ENCODE results near the gene MAB21L3.

Gene MAB21L3

GRCh38 chr1:116127848-116128540 is 16.8 kb downstream of the MAB21L3 start:
- no peaks in the 10 kb centered on the region for H3K4me1 ChIP-seq (ENCODE audit: insufficient read depth, low read length)
- no peaks in the 10 kb centered on the region for H3K36me3 ChIP-seq (ENCODE audit: insufficient read depth, low read depth, low read length)
- no peak overlapping the region for H3K27ac ChIP-seq (ENCODE audit: low read length)
- no peaks in the 10 kb centered on the region for H3K27me3 ChIP-seq (ENCODE audit: insufficient read depth, low read length)
- no peak overlapping the region for H3K9ac ChIP-seq (ENCODE audit: low read depth, low read length)
- no peaks in the 10 kb centered on the region for H3K9me3 ChIP-seq (ENCODE audit: insufficient read depth, low read depth, low read length)
- H3K4me3 ChIP-seq (ENCODE audit: low read length): no peak overlapping the region

- no peaks in the 10 kb centered on the region for H3K27me3 ChIP-seq (ENCODE audit: insufficient read depth, low read length)
- H3K36me3 ChIP-seq (ENCODE audit: insufficient read depth, low read depth, low read length): no peaks in the 10 kb centered on the region
- H3K9me3 ChIP-seq (ENCODE audit: insufficient read depth, low read depth, low read length): no peaks in the 10 kb centered on the region
- H3K27ac ChIP-seq (ENCODE audit: low read length): no peak overlapping the region
- no peak overlapping the region for H3K9ac ChIP-seq (ENCODE audit: low read depth, low read length)
- H3K4me1 ChIP-seq (ENCODE audit: insufficient read depth, low read length): no peaks in the 10 kb centered on the region
- H3K4me3 ChIP-seq (ENCODE audit: low read length): no peak overlapping the region
Measured at GRCh38 chr1:116128664-116129063, 17.5 kb downstream of the MAB21L3 start.

- H3K4me1 ChIP-seq (ENCODE audit: insufficient read depth, low read length): no peaks in the 10 kb centered on the region
- no peak overlapping the region for H3K9ac ChIP-seq (ENCODE audit: low read depth, low read length)
- H3K36me3 ChIP-seq (ENCODE audit: insufficient read depth, low read depth, low read length): no peaks in the 10 kb centered on the region
Measured at GRCh38 chr1:116129537-116129936, 18.3 kb downstream of the MAB21L3 start.

GRCh38 chr1:116130356-116130755 is 19.2 kb downstream of the MAB21L3 start:
- no peaks in the 10 kb centered on the region for H3K9me3 ChIP-seq (ENCODE audit: insufficient read depth, low read depth, low read length)
- H3K4me1 ChIP-seq (ENCODE audit: insufficient read depth, low read length): no peaks in the 10 kb centered on the region
- no peak overlapping the region for H3K9ac ChIP-seq (ENCODE audit: low read depth, low read length)
- H3K4me3 ChIP-seq (ENCODE audit: low read length): no peak overlapping the region
- no peak overlapping the region for H3K27ac ChIP-seq (ENCODE audit: low read length)
- H3K36me3 ChIP-seq (ENCODE audit: insufficient read depth, low read depth, low read length): no peaks in the 10 kb centered on the region
- no peaks in the 10 kb centered on the region for H3K27me3 ChIP-seq (ENCODE audit: insufficient read depth, low read length)

More at GRCh38 chr1:116129537-116129936, 18.3 kb downstream of the MAB21L3 start:
- Histone ChIP-seq H3K9me3 (ENCODE audit: insufficient read depth, low read depth, low read length) (no peaks in the 10 kb centered on the region), H3K27ac (ENCODE audit: low read length) (no peak overlapping the region), H3K27me3 (ENCODE audit: insufficient read depth, low read length) (no peaks in the 10 kb centered on the region), H3K4me3 (ENCODE audit: low read length) (no peak overlapping the region)

GRCh38 chr1:116131170-116131569 is 20.0 kb downstream of the MAB21L3 start:
- H3K9me3 ChIP-seq (ENCODE audit: insufficient read depth, low read depth, low read length): no peaks in the 10 kb centered on the region
- H3K36me3 ChIP-seq (ENCODE audit: insufficient read depth, low read depth, low read length): no peaks in the 10 kb centered on the region
- H3K4me1 ChIP-seq (ENCODE audit: insufficient read depth, low read length): no peaks in the 10 kb centered on the region
- H3K27me3 ChIP-seq (ENCODE audit: insufficient read depth, low read length): no peaks in the 10 kb centered on the region
- no peak overlapping the region for H3K4me3 ChIP-seq (ENCODE audit: low read length)
- no peak overlapping the region for H3K27ac ChIP-seq (ENCODE audit: low read length)
- H3K9ac ChIP-seq (ENCODE audit: low read depth, low read length): no peak overlapping the region

- Histone ChIP-seq H3K9ac (ENCODE audit: low read depth, low read length) (no peak overlapping the region), H3K36me3 (ENCODE audit: insufficient read depth, low read depth, low read length) (no peaks in the 10 kb centered on the region), H3K27me3 (ENCODE audit: insufficient read depth, low read length) (no peaks in the 10 kb centered on the region), H3K4me3 (ENCODE audit: low read length) (no peak overlapping the region), H3K4me1 (ENCODE audit: insufficient read depth, low read length) (no peaks in the 10 kb centered on the region), H3K9me3 (ENCODE audit: insufficient read depth, low read depth, low read length) (no peaks in the 10 kb centered on the region), H3K27ac (ENCODE audit: low read length) (no peak overlapping the region)
Measured at GRCh38 chr1:116131866-116132605, 20.8 kb downstream of the MAB21L3 start.

- H3K4me1 ChIP-seq (ENCODE audit: insufficient read depth, low read length): no peaks in the 10 kb centered on the region
- H3K9me3 ChIP-seq (ENCODE audit: insufficient read depth, low read depth, low read length): no peaks in the 10 kb centered on the region
- H3K27me3 ChIP-seq (ENCODE audit: insufficient read depth, low read length): no peaks in the 10 kb centered on the region
- no peaks in the 10 kb centered on the region for H3K36me3 ChIP-seq (ENCODE audit: insufficient read depth, low read depth, low read length)
- no peak overlapping the region for H3K9ac ChIP-seq (ENCODE audit: low read depth, low read length)
- H3K27ac ChIP-seq (ENCODE audit: low read length): no peak overlapping the region
- H3K4me3 ChIP-seq (ENCODE audit: low read length): no peak overlapping the region
Measured at GRCh38 chr1:116133696-116134475, 22.7 kb downstream of the MAB21L3 start.

GRCh38 chr1:116134476-116134773 is 23.2 kb downstream of the MAB21L3 start:
- Histone ChIP-seq H3K27ac (ENCODE audit: low read length) (no peak overlapping the region), H3K4me3 (ENCODE audit: low read length) (no peak overlapping the region), H3K9ac (ENCODE audit: low read depth, low read length) (no peak overlapping the region), H3K9me3 (ENCODE audit: insufficient read depth, low read depth, low read length) (no peaks in the 10 kb centered on the region), H3K4me1 (ENCODE audit: insufficient read depth, low read length) (no peaks in the 10 kb centered on the region), H3K36me3 (ENCODE audit: insufficient read depth, low read depth, low read length) (no peaks in the 10 kb centered on the region), H3K27me3 (ENCODE audit: insufficient read depth, low read length) (no peaks in the 10 kb centered on the region)

- H3K36me3 ChIP-seq (ENCODE audit: insufficient read depth, low read depth, low read length): no peaks in the 10 kb centered on the region
- no peak overlapping the region for H3K27ac ChIP-seq (ENCODE audit: low read length)
- no peak overlapping the region for H3K9ac ChIP-seq (ENCODE audit: low read depth, low read length)
- H3K4me1 ChIP-seq (ENCODE audit: insufficient read depth, low read length): no peaks in the 10 kb centered on the region
- H3K27me3 ChIP-seq (ENCODE audit: insufficient read depth, low read length): no peaks in the 10 kb centered on the region
- H3K4me3 ChIP-seq (ENCODE audit: low read length): no peak overlapping the region
- H3K9me3 ChIP-seq (ENCODE audit: insufficient read depth, low read depth, low read length): no peaks in the 10 kb centered on the region
Measured at GRCh38 chr1:116138277-116138792, 27.1 kb downstream of the MAB21L3 start.

- no peak overlapping the region for H3K27ac ChIP-seq (ENCODE audit: low read length)
- no peaks in the 10 kb centered on the region for H3K36me3 ChIP-seq (ENCODE audit: insufficient read depth, low read depth, low read length)
- no peaks in the 10 kb centered on the region for H3K4me1 ChIP-seq (ENCODE audit: insufficient read depth, low read length)
- H3K27me3 ChIP-seq (ENCODE audit: insufficient read depth, low read length): no peaks in the 10 kb centered on the region
- H3K4me3 ChIP-seq (ENCODE audit: low read length): no peak overlapping the region
- H3K9ac ChIP-seq (ENCODE audit: low read depth, low read length): no peak overlapping the region
- H3K9me3 ChIP-seq (ENCODE audit: insufficient read depth, low read depth, low read length): peaks cover 8% of the 10 kb centered on the region
Measured at GRCh38 chr1:116139592-116140134, 28.5 kb downstream of the MAB21L3 start.

- Histone ChIP-seq H3K4me3 (ENCODE audit: low read length) (no peak overlapping the region), H3K36me3 (ENCODE audit: insufficient read depth, low read depth, low read length) (no peaks in the 10 kb centered on the region), H3K4me1 (ENCODE audit: insufficient read depth, low read length) (no peaks in the 10 kb centered on the region; the same call in 1 of the 2 replicates), H3K27me3 (ENCODE audit: insufficient read depth, low read length) (no peaks in the 10 kb centered on the region), H3K9ac (ENCODE audit: low read depth, low read length) (no peak overlapping the region), H3K27ac (ENCODE audit: low read length) (no peak overlapping the region), H3K9me3 (ENCODE audit: insufficient read depth, low read depth, low read length) (peaks cover 11% of the 10 kb centered on the region)
Measured at GRCh38 chr1:116144151-116144550, 33.0 kb downstream of the MAB21L3 start.

All from iPS-20b (cell line).